GM12801 (cell line): ENCODE measurements around the gene HLA-DMA.

Source experiments
- CTCF ChIP-seq: IDR thresholded peaks from one replicate; pipeline ENCODE4 v1.5.1; 2011; ENCODE audit warnings: control low read depth; ENCODE audit not compliant: insufficient read length; ENCODE audit errors: extremely low read depth

Gene HLA-DMA

DNA sequence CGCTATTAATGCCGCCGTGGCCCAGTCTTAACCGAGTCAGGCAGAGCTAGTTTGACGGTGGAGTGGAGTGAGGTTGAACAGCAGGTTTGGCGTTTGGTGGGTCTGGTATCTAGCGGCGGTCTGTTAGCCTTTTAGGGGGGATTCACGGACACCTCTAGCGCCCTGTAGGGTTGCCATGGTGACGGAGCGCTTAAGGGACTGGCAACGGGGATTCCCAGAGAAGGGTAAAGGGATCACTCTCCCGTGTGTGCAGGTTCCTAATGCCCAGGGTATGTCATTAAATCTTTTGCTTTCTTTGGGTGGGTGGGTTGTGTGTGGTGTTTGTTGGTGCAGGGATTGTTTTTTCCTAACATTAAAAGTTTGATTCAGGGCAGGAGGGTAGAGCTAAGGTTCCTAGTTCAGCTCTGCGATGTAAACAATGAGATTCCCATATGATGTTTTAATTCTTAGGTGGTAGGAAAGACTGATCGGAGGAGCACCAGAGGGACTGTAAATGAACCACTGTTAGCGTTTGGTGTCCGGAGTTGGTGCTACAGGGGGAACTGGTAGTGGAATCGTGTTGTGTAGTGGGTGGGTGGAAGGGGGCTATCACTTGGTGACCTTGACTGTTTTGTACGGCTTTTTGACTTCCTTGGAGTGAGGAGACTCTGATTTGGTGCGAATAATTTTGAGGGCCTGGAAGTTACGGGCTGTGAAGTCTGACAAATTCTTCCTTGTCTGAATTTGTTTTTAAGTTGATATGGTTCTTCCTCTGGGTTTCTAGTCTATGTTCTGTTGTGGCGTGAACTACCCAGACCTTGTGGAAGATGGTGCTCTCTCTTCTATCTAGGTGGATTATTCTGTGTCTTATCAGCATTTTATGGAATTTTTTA is 20.5 kb upstream of the HLA-DMA start:
- no peak for TF ChIP-seq CTCF

DNA sequence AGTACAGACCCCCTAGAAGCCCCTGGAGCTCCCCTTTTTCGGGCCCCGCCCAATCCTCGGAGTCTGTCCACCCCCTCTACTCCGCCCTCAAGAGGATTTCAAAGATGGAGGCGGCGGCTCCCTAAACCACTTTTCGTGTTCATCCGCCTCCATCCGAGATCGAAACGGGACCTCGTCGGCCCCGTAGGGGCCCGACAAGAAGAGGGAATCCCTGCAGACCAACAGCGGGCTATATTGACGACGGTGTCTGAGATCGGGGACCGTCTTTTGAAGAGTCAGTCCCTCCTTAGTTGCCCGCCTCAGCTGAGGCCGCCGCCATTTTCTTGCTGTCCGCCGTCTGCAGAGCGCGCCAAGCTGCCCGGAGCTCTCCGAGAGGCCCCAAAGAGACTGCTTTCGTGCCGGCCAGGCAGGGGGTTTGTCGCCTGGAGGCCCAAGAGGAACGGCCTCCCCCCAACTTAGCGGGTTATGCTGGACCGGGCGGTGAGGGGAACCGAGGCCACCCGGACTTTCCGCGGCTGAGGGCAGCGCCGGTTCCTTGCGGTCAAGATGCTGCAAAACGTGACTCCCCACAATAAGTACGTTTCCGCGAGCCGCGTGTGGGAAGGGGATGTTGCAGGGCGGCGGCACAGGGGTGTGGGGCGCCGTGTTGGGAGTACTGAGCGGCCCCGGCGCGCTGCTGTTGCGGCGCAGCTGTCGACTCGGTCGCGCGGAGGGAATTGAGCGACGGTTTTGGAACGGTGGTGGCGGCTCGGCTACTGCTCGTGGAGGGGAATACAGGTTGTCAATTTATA is 19.7 kb upstream of the HLA-DMA start:
- no peak for TF ChIP-seq CTCF

- TF ChIP-seq CTCF, result no peak
These were observed 18.9 kb upstream of the HLA-DMA start for GRCh38 chr6:32971581-32972352.

DNA sequence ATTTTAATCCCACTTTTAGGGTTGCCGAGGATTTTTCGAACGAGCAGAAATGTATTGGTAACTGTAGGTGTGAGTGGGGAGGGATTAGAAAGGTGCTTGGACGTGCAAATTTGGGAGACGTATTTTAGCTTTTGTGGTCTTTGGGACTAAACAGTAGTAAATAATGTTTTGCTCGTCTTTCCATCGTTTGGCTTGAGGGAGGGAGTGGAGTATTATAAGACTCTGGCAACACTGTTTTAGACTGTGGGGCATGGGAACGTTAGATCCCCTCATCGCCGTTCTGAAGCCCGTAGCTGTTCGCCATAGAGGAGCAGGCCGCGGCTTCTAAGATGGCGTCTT is 18.3 kb upstream of the HLA-DMA start:
- TF ChIP-seq CTCF, result no peak

GRCh38 chr6:32970413-32971241 is 17.7 kb upstream of the HLA-DMA start:
- no peak for TF ChIP-seq CTCF

- TF ChIP-seq CTCF, result no peak
These were observed 17.0 kb upstream of the HLA-DMA start for GRCh38 chr6:32969685-32970412.
